H9 (cell line): ENCODE data around the gene NXNL2. TPM values are rescaled to one million over a fixed set of nuclear protein-coding genes. Genes with fewer than 3 reads are reported as not detected.

Experiments
- DNase-seq: peaks from one replicate; pipeline ENCODE4 v3.0.0-alpha.2; 2017
- H2AFZ ChIP-seq: one replicate; pipeline ENCODE4 v1.6.1; 2013; ENCODE audit warnings: mild to moderate bottlenecking, low read length, control low read depth, moderate library complexity
- H2AK5ac ChIP-seq: 2 replicates; pipeline ENCODE4 v1.6.1; 2013; ENCODE audit warnings: low read length, control low read depth, mixed read lengths; ENCODE audit not compliant: insufficient read length
- H2BK120ac ChIP-seq: one replicate; pipeline ENCODE4 v1.6.1; 2013; ENCODE audit warnings: low read depth, mild to moderate bottlenecking, low read length, control low read depth, inconsistent platforms; ENCODE audit not compliant: poor library complexity, severe bottlenecking
- H2BK12ac ChIP-seq: 2 replicates; pipeline ENCODE4 v1.6.1; 2013; ENCODE audit warnings: low read length, control low read depth, mixed read lengths, low read depth; ENCODE audit not compliant: insufficient read length
- H2BK15ac ChIP-seq: 2 replicates; pipeline ENCODE4 v1.6.1; 2013; ENCODE audit warnings: low read depth, low read length, control low read depth
- H2BK20ac ChIP-seq: one replicate; pipeline ENCODE4 v1.6.1; 2013; ENCODE audit warnings: low read depth, mild to moderate bottlenecking, low read length, control low read depth, inconsistent platforms; ENCODE audit not compliant: poor library complexity, severe bottlenecking
- H2BK5ac ChIP-seq: 2 replicates; pipeline ENCODE4 v1.6.1; 2013; ENCODE audit warnings: low read length, control low read depth, mixed read lengths; ENCODE audit not compliant: insufficient read length
- H3K14ac ChIP-seq: 2 replicates; pipeline ENCODE4 v1.6.1; 2013; ENCODE audit warnings: low read length, control low read depth; ENCODE audit not compliant: insufficient read depth
- H3K18ac ChIP-seq: 2 replicates; pipeline ENCODE4 v1.6.1; 2013; ENCODE audit warnings: low read depth, mild to moderate bottlenecking, mixed read lengths, low read length, control low read depth; ENCODE audit not compliant: insufficient read length
- H3K23ac ChIP-seq: 2 replicates; pipeline ENCODE4 v1.6.1; 2013; ENCODE audit warnings: low read length, control low read depth, mixed read lengths, low read depth; ENCODE audit not compliant: insufficient read length
- H3K23me2 ChIP-seq: 2 replicates; pipeline ENCODE4 v1.6.1; 2013; ENCODE audit warnings: low read depth, mild to moderate bottlenecking, mixed read lengths, low read length, control low read depth; ENCODE audit not compliant: insufficient read length, poor library complexity, severe bottlenecking
- H3K27ac ChIP-seq: 2 replicates; pipeline ENCODE4 v1.5.1; 2013; ENCODE audit warnings: low read length, control low read depth, mixed read lengths, low read depth; ENCODE audit not compliant: insufficient read length
- H3K27me3 ChIP-seq: 2 replicates; pipeline ENCODE4 v1.6.1; 2013; ENCODE audit warnings: low read length, control low read depth, inconsistent platforms; ENCODE audit not compliant: insufficient read depth
- H3K4ac ChIP-seq: 2 replicates; pipeline ENCODE4 v1.6.1; 2013; ENCODE audit warnings: low read depth, mild to moderate bottlenecking, control low read depth, inconsistent platforms, low read length, moderate library complexity
- H3K4me1 ChIP-seq: 2 replicates; pipeline ENCODE4 v1.6.1; 2013; ENCODE audit warnings: low read length, control low read depth, inconsistent platforms; ENCODE audit not compliant: insufficient read depth
- H3K4me2 ChIP-seq: 2 replicates; pipeline ENCODE4 v1.6.1; 2013; ENCODE audit warnings: low read length, control low read depth, mixed read lengths; ENCODE audit not compliant: insufficient read length, insufficient read depth
- H3K56ac ChIP-seq: 2 replicates; pipeline ENCODE4 v1.6.1; 2013; ENCODE audit warnings: low read depth, mild to moderate bottlenecking, mixed read lengths, low read length, control low read depth; ENCODE audit not compliant: insufficient read length
- H3K79me1 ChIP-seq: 2 replicates; pipeline ENCODE4 v1.6.1; 2013; ENCODE audit warnings: low read depth, mild to moderate bottlenecking, moderate library complexity, low read length, control low read depth, inconsistent platforms; ENCODE audit not compliant: insufficient read depth, poor library complexity, severe bottlenecking
- H3K79me2 ChIP-seq: 2 replicates; pipeline ENCODE4 v1.6.1; 2013; ENCODE audit warnings: low read length, control low read depth, inconsistent platforms; ENCODE audit not compliant: insufficient read depth
- H3K9ac ChIP-seq: 2 replicates; pipeline ENCODE4 v1.6.1; 2013; ENCODE audit warnings: low read length, control low read depth, mixed read lengths; ENCODE audit not compliant: insufficient read length; ENCODE audit errors: extremely low read depth
- H3K9me3 ChIP-seq: one replicate; pipeline ENCODE4 v1.6.1; 2013; ENCODE audit warnings: low read depth, low read length, inconsistent platforms; ENCODE audit not compliant: control insufficient read depth
- H3T11ph ChIP-seq: one replicate; pipeline ENCODE4 v1.6.1; 2013; ENCODE audit warnings: mild to moderate bottlenecking, low read length, control low read depth, inconsistent platforms
- H4K20me1 ChIP-seq: one replicate; pipeline ENCODE4 v1.6.1; 2013; ENCODE audit not compliant: control insufficient read depth, insufficient read length, insufficient read depth
- H4K5ac ChIP-seq: 2 replicates; pipeline ENCODE4 v1.6.1; 2013; ENCODE audit warnings: low read depth, mild to moderate bottlenecking, mixed read lengths, low read length, control low read depth; ENCODE audit not compliant: insufficient read length
- H4K8ac ChIP-seq: replicated peaks from 2 replicates; pipeline ENCODE4 v1.6.1; 2013; ENCODE audit warnings: low read length, control low read depth, mixed read lengths, low read depth; ENCODE audit not compliant: insufficient read length
- H4K91ac ChIP-seq: 2 replicates; pipeline ENCODE4 v1.6.1; 2013; ENCODE audit warnings: low read depth, mild to moderate bottlenecking, moderate library complexity, mixed read lengths, low read length, control low read depth; ENCODE audit not compliant: insufficient read length
- H3K27ac Mint-ChIP-seq, 3 experiments: 2 replicates in 2 of 3; 3 replicates in 1 of 3; pipeline ENCODE4 v1.8.0; 2020 to 2021; ENCODE audit warnings: mixed read lengths in 3 of 3, mild to moderate bottlenecking in 1 of 3, moderate library complexity in 1 of 3
- H3K27me3 Mint-ChIP-seq: 2 replicates; pipeline ENCODE4 v1.8.0; 2021; ENCODE audit warnings: low read depth, mild to moderate bottlenecking, moderate library complexity, mixed read lengths
- H3K36me3 Mint-ChIP-seq, 3 experiments: 2 replicates in 2 of 3; 3 replicates in 1 of 3; pipeline ENCODE4 v1.8.0; 2020 to 2021; ENCODE audit warnings: low read depth in 3 of 3, mixed read lengths in 3 of 3; ENCODE audit not compliant: insufficient read depth in 1 of 3
- H3K4me1 Mint-ChIP-seq, 2 experiments: 2 replicates each; pipeline ENCODE4 v1.8.0; 2020; ENCODE audit warnings: mixed read lengths in 2 of 2
- H3K4me3 Mint-ChIP-seq, 2 experiments: 2 replicates in 1 of 2; 3 replicates in 1 of 2; pipeline ENCODE4 v1.8.0; 2020 to 2021; ENCODE audit warnings: mild to moderate bottlenecking in 2 of 2, mixed read lengths in 2 of 2, moderate library complexity in 1 of 2
- H3K9me3 Mint-ChIP-seq, 2 experiments: 2 replicates in 1 of 2; 3 replicates in 1 of 2; pipeline ENCODE4 v1.8.0; 2020; ENCODE audit warnings: mild to moderate bottlenecking in 2 of 2, mixed read lengths in 2 of 2, moderate library complexity in 1 of 2
- WGBS: extraction: QIAGEN DNeasy Blood & Tissue Kit; methylation state at CpG from one replicate; pipeline ENCODE4 v1.1.7; 2013; ENCODE audit warnings: missing lambda C conversion rate, low lambda C conversion rate, mixed read lengths; ENCODE audit not compliant: insufficient read length; ENCODE audit errors: extremely low coverage; 5-methylcytosine and 5-hydroxymethylcytosine counted together
- total RNA-seq: library from RNA; stranded (reverse); gene quantifications from 2 replicates; pipeline ENCODE4 v1.2.1, GENCODE V29; 2021
- TF ChIP-seq, protein P1 (sequence below): fragments of 200-600 bp; sonication (generic); conservative IDR thresholded peaks from 3 replicates; pipeline ENCODE4 v1.8.0; 2021; ENCODE audit warnings: antibody characterized with exemption, mild to moderate bottlenecking

Gene NXNL2
- total RNA-seq, 1 experiment from 2014 or later = 0.57 TPM

DNA sequence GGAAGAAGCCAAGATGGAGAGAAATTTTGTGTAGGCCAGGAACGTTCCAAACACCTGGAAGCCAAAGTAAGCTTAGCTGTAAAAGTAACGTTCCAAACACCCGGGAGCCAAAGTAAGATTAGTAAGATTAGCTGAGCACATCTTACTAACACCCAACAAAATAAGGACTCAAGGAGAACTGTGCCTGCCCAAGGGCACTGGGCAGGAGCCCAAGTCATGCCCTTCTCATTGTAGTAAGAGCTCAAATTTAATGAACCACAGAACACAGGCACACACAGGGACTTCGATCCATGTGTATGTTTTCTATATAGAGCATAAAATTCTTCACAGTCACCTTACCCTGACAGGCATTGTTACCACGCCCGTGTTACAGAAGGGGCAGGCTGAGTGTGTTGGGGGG, 36.1 kb upstream of the NXNL2 start:
- Histone ChIP-seq H4K8ac (no peak overlapping the region), H2BK120ac (no peak overlapping the region), H2AK5ac (no peak overlapping the region), H3K18ac (no peak overlapping the region), H4K91ac (no peak overlapping the region), H2BK20ac (no peak overlapping the region), H3K79me2 (no peaks in the 10 kb centered on the region; the same call in 1 of the 2 replicates), H4K20me1 (no peaks in the 10 kb centered on the region), H3K56ac (no peak overlapping the region), H3K9me3 (no peaks in the 10 kb centered on the region), H3K79me1 (no peaks in the 10 kb centered on the region), H3T11ph (no peak overlapping the region), H2BK12ac (no peak overlapping the region), H3K4me2 (no peak overlapping the region), H3K9ac (no peak overlapping the region), H2BK15ac (no peak overlapping the region), H3K27me3 (no peaks in the 10 kb centered on the region), H3K27ac (no peak overlapping the region), H2BK5ac (no peak overlapping the region), H3K4me1 (peaks cover 6% of the 10 kb centered on the region; the same call in 1 of the 2 replicates), H3K14ac (no peak overlapping the region), H3K23me2 (no peaks in the 10 kb centered on the region), H4K5ac (no peak overlapping the region), H2AFZ (no peak overlapping the region), H3K4ac (no peak overlapping the region), H3K23ac (no peak overlapping the region)
- TF ChIP-seq, protein P1, sequence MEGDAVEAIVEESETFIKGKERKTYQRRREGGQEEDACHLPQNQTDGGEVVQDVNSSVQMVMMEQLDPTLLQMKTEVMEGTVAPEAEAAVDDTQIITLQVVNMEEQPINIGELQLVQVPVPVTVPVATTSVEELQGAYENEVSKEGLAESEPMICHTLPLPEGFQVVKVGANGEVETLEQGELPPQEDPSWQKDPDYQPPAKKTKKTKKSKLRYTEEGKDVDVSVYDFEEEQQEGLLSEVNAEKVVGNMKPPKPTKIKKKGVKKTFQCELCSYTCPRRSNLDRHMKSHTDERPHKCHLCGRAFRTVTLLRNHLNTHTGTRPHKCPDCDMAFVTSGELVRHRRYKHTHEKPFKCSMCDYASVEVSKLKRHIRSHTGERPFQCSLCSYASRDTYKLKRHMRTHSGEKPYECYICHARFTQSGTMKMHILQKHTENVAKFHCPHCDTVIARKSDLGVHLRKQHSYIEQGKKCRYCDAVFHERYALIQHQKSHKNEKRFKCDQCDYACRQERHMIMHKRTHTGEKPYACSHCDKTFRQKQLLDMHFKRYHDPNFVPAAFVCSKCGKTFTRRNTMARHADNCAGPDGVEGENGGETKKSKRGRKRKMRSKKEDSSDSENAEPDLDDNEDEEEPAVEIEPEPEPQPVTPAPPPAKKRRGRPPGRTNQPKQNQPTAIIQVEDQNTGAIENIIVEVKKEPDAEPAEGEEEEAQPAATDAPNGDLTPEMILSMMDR = no peak
- H3K9me3 Mint-ChIP-seq = no peaks in the 10 kb centered on the region; a peak in 1 of 5 replicates
- no peaks in the 10 kb centered on the region for H3K27me3 Mint-ChIP-seq
- no CpG with 5 or more reads among the region's 6 CpGs for WGBS
- no peak for DNase-seq
- no peaks in the 10 kb centered on the region for H3K36me3 Mint-ChIP-seq
- H3K4me3 Mint-ChIP-seq = no peak overlapping the region
- H3K27ac Mint-ChIP-seq = no peak overlapping the region
- peaks cover 19 to 24% of the 10 kb centered on the region in 2 experiments for H3K4me1 Mint-ChIP-seq
